SK-N-SH treated with all-trans-retinoic acid at 6 μM for 48 hours (cell line): Measurements from ENCODE around the gene NSUN6.

Source experiments
- ARNTL ChIP-seq: fragments of 450-650 bp; formaldehyde crosslinking; IDR thresholded peaks from 2 replicates; pipeline ENCODE4 v1.5.0; 2020; ENCODE audit warnings: low read depth, mild to moderate bottlenecking, moderate library complexity, borderline replicate concordance
- BACH2 ChIP-seq: fragments of 250-450 bp; sonication (Bioruptor Pico); IDR thresholded peaks from 2 replicates; pipeline ENCODE4 v1.9.0; 2021; ENCODE audit warnings: mild to moderate bottlenecking, borderline replicate concordance
- PPARA ChIP-seq: fragments of 250-450 bp; sonication (Bioruptor Pico); IDR thresholded peaks from 2 replicates; pipeline ENCODE4 v1.5.0; 2020; ENCODE audit warnings: mild to moderate bottlenecking, borderline replicate concordance
- RARB ChIP-seq: fragments of 250-450 bp; sonication (Bioruptor Pico); IDR thresholded peaks from 2 replicates; pipeline ENCODE4 v1.8.0; 2021; ENCODE audit warnings: mild to moderate bottlenecking, moderate library complexity
- SNAI2 ChIP-seq: fragments of 250-450 bp; sonication (Bioruptor Pico); IDR thresholded peaks from 2 replicates; pipeline ENCODE4 v1.5.0; 2020; ENCODE audit warnings: mild to moderate bottlenecking, moderate library complexity
- ZFP3 ChIP-seq: fragments of 250-450 bp; sonication (Bioruptor Pico); IDR thresholded peaks from 2 replicates; pipeline ENCODE4 v1.5.0; 2020; ENCODE audit warnings: mild to moderate bottlenecking, moderate library complexity
- ZFP30 ChIP-seq: fragments of 450-650 bp; formaldehyde crosslinking; IDR thresholded peaks from 2 replicates; pipeline ENCODE4 v1.5.0; 2022; ENCODE audit warnings: mild to moderate bottlenecking, moderate library complexity
- ZNF565 ChIP-seq: fragments of 450-650 bp; formaldehyde crosslinking; conservative IDR thresholded peaks from 2 replicates; pipeline ENCODE4 v1.5.0; 2020; ENCODE audit warnings: low read depth, mild to moderate bottlenecking, moderate library complexity
- TF ChIP-seq, protein P1 (sequence below): fragments of 250-450 bp; sonication (Bioruptor Pico); IDR thresholded peaks from 2 replicates; pipeline ENCODE4 v1.8.0; 2021; ENCODE audit warnings: low read depth, mild to moderate bottlenecking, moderate library complexity, borderline replicate concordance
- TF ChIP-seq, protein P2 (sequence below): fragments of 250-450 bp; sonication (Bioruptor Pico); IDR thresholded peaks from 2 replicates; pipeline ENCODE4 v1.8.0; 2020; ENCODE audit warnings: mild to moderate bottlenecking, moderate library complexity, borderline replicate concordance

DNA sequence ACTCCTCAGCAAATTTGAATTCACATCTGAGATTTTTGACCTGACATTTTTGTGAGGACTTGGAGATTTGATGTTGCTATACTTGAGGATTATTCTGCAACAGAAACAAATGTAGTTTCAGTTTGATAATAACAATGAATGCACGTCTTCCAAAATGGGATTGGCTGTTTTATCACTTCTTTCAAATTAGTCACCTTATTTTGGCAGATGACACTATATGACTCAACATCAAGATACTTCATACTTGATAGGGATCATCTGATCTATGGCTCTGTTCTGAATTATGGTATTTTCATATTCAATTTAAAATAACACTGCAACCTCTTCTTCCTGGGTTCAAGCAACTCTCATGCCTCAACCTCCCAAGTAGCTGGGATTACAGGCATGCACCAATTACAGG, 32.0 kb upstream of the NSUN6 start:
- TF ChIP-seq PPARA (CRISPR knock-in tag): no peak
- TF ChIP-seq, protein P1, sequence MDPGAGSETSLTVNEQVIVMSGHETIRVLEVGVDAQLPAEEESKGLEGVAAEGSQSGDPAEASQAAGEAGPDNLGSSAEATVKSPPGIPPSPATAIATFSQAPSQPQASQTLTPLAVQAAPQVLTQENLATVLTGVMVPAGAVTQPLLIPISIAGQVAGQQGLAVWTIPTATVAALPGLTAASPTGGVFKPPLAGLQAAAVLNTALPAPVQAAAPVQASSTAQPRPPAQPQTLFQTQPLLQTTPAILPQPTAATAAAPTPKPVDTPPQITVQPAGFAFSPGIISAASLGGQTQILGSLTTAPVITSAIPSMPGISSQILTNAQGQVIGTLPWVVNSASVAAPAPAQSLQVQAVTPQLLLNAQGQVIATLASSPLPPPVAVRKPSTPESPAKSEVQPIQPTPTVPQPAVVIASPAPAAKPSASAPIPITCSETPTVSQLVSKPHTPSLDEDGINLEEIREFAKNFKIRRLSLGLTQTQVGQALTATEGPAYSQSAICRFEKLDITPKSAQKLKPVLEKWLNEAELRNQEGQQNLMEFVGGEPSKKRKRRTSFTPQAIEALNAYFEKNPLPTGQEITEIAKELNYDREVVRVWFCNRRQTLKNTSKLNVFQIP (CRISPR knock-in tag): no peak
- no peak for TF ChIP-seq BACH2 (CRISPR knock-in tag)
- no peak for TF ChIP-seq RARB (CRISPR knock-in tag)
- TF ChIP-seq ZFP3 (CRISPR knock-in tag): no peak
- TF ChIP-seq ARNTL (CRISPR knock-in tag): no peak
- no peak for TF ChIP-seq SNAI2 (CRISPR knock-in tag)
- TF ChIP-seq ZFP30: no peak
- TF ChIP-seq, protein P2, sequence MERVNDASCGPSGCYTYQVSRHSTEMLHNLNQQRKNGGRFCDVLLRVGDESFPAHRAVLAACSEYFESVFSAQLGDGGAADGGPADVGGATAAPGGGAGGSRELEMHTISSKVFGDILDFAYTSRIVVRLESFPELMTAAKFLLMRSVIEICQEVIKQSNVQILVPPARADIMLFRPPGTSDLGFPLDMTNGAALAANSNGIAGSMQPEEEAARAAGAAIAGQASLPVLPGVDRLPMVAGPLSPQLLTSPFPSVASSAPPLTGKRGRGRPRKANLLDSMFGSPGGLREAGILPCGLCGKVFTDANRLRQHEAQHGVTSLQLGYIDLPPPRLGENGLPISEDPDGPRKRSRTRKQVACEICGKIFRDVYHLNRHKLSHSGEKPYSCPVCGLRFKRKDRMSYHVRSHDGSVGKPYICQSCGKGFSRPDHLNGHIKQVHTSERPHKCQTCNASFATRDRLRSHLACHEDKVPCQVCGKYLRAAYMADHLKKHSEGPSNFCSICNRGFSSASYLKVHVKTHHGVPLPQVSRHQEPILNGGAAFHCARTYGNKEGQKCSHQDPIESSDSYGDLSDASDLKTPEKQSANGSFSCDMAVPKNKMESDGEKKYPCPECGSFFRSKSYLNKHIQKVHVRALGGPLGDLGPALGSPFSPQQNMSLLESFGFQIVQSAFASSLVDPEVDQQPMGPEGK (CRISPR knock-in tag): no peak
- no peak for TF ChIP-seq ZNF565
